HUES6 (cell line): ENCODE results near the gene SMCO2.

Experiments used
- H3K27ac ChIP-seq: 2 replicates; pipeline ENCODE4 v1.7.0; 2013; ENCODE audit warnings: low read depth, mild to moderate bottlenecking, low read length, inconsistent platforms
- H3K27me3 ChIP-seq: 2 replicates; pipeline ENCODE4 v1.6.1; 2013; ENCODE audit warnings: low read length; ENCODE audit not compliant: control insufficient read depth, insufficient read depth
- H3K36me3 ChIP-seq: 2 replicates; pipeline ENCODE4 v1.6.1; 2013; ENCODE audit warnings: low read length; ENCODE audit not compliant: control insufficient read depth, insufficient read depth
- H3K4me1 ChIP-seq: 2 replicates; pipeline ENCODE4 v1.6.1; 2013; ENCODE audit warnings: low read length; ENCODE audit not compliant: control insufficient read depth, insufficient read depth
- H3K4me3 ChIP-seq: 2 replicates; pipeline ENCODE4 v1.5.1; 2013; ENCODE audit warnings: low read depth, low read length
- H3K9ac ChIP-seq: one replicate; pipeline ENCODE4 v1.6.1; 2013; ENCODE audit warnings: mild to moderate bottlenecking, low read length
- H3K9me3 ChIP-seq: 2 replicates; pipeline ENCODE4 v1.6.1; 2013; ENCODE audit warnings: low read depth, low read length; ENCODE audit not compliant: control insufficient read depth, insufficient read depth

SMCO2 gene

DNA sequence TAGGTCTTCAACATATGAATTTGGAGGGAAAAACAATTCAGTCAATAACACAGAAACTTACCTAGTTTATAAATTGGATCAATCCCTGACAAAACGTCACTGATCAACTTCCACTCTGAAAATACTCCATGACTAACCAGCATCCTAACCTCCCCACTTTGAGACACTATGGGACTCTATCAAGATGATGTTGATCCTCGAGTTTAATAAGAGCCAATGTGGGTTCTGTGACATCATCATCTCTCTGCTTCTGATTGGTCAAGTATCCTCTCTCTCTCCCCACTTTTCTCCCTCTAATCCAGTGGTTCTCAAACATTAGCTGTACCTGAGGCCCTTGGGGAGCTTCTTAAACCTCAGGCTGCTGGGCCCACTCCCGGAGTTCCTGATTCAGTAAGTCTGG lies at the start of gene SMCO2:
Gene SMCO2, plus strand, starts transcription at position 301 of the 400 bp plus-strand sequence. CDS start 23,896 bp downstream, outside the sequence.
- no peak within 1 kb of the TSS for H3K9ac ChIP-seq
- H3K4me3 ChIP-seq = no peak within 1 kb of the TSS
- no peaks in the 10 kb centered on the region for H3K27me3 ChIP-seq
- no peaks in the 10 kb centered on the region for H3K4me1 ChIP-seq
- H3K27ac ChIP-seq = no peak within 1 kb of the TSS
- H3K36me3 ChIP-seq = no peaks in the 10 kb centered on the region
- H3K9me3 ChIP-seq = 0 out of 2 replicates have a peak, but pooled peaks cover 3% of the 10 kb centered on the region

DNA sequence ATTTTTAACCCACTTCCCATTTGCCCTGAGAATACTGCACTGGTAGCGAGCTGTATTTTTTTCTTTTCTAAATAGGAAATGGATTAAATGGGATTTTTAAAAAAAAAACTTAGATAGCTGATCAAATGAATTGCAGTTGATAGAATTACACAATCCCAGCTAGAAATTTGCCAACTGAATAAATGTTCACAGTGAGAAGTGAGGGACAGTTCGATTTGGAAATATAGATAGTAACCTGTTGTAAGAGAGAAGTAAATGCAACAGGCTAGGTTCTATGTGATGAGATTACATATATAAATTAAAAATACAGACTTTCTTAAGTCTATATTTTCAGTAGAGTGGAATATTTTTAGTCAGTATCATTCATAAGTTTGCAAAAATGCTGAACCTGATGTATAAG lies 48.1 kb upstream of the SMCO2 start:
- Histone ChIP-seq H3K4me1 (no peaks in the 10 kb centered on the region), H3K4me3 (no peak overlapping the region), H3K27me3 (no peaks in the 10 kb centered on the region), H3K9me3 (no peaks in the 10 kb centered on the region), H3K27ac (no peak overlapping the region), H3K36me3 (peaks cover 11% of the 10 kb centered on the region; the same call in 1 of the 2 replicates), H3K9ac (no peak overlapping the region)

DNA sequence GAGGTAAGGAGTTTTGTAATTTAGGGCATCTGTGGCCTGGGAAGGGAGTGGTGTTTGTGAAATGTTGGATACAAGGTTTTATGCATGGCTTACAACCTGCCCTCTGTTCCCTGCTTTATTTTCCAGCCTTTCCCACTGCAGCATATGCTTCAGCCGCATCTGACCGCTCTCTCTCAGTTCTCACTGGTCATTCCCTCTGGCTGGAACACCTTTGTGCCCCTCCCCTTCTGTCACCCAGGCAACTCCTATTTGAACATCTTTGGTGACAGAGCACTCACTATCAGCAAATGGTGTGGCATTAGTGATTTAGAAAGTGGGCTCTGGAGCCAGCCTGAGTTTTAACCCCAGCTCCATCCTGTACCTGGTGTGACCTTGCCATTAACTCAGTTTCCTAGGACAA lies 47.5 kb upstream of the SMCO2 start:
- Histone ChIP-seq H3K36me3 (peaks cover 17% of the 10 kb centered on the region; the same call in 1 of the 2 replicates), H3K9ac (no peak overlapping the region), H3K4me1 (no peaks in the 10 kb centered on the region), H3K27ac (no peak overlapping the region), H3K27me3 (no peaks in the 10 kb centered on the region), H3K9me3 (peaks cover 3% of the 10 kb centered on the region; the same call in 1 of the 2 replicates), H3K4me3 (no peak overlapping the region)

DNA sequence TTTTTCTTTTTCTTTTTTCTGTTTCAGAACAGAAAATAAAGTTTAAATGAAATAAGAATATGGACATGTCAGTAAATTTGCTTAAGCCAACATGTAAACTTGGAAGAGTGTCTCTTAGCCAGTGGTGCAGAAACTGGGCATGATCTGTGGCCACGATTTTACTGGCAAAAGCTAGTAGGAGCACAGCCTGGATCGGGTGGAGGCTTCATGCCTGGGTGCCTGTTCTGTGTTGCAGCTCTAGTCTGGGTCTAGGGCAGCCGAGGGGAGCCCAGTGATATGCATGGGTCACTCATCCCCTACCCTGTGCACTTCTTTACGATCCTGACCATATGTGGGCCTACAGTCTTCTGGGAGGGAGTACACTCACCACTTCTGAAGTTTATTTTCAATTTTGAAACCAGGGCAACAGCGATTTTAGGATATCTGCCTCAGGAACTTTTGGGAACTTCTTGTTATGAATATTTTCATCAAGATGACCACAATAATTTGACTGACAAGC lies 45.6 kb upstream of the SMCO2 start:
- Histone ChIP-seq H3K4me1 (no peaks in the 10 kb centered on the region), H3K27me3 (no peaks in the 10 kb centered on the region), H3K9me3 (peaks cover 10% of the 10 kb centered on the region), H3K36me3 (peaks cover 24% of the 10 kb centered on the region), H3K4me3 (no peak overlapping the region), H3K27ac (no peak overlapping the region), H3K9ac (no peak overlapping the region)

DNA sequence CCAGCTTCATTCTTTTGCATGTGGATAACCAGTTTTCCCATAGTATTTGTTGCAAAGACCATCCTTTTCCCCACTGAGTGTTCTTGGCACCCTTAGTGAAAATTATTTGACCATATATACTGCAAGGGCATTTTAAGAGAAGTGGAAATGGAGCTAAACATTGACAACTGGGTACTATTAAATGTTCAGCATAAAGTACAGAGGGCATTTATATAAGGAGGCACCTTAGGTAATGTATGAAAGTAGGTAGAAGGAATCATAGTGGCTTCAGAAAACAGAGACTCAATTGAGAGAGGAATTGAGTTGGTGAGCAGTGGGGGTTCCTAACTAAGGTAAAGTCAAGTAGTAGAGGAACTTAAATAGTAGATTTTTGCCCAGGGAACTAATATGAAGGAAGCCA lies 34.5 kb upstream of the SMCO2 start:
- H3K27me3 ChIP-seq = no peaks in the 10 kb centered on the region
- no peak overlapping the region for H3K4me3 ChIP-seq
- no peaks in the 10 kb centered on the region for H3K9me3 ChIP-seq
- H3K36me3 ChIP-seq = peaks cover 4% of the 10 kb centered on the region
- H3K9ac ChIP-seq = no peak overlapping the region
- H3K27ac ChIP-seq = no peak overlapping the region
- H3K4me1 ChIP-seq = no peaks in the 10 kb centered on the region

DNA sequence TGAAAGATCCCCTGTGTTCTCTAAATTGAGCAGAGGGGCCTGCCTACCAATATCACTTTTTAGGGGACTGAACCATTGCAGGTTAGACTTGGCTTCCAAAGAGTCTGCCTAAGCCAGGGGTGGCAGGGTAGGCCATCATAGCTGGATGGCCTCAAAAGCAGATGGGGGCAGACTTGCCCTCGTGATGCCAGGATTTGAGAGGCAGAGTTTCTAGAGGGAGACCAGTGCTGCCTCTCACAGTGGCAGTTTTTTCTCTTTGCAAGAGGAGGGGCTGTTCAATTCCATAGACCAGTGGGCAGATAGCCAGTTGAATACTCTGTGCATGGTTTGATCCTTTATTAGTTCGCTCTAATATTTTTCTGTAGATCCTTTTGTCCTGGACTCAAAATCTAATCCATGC lies 23.8 kb upstream of the SMCO2 start:
- peaks cover 7% of the 10 kb centered on the region; the same call in 1 of the 2 replicates for H3K36me3 ChIP-seq
- no peak overlapping the region for H3K9ac ChIP-seq
- H3K4me1 ChIP-seq = no peaks in the 10 kb centered on the region; the same call in 1 of the 2 replicates

DNA sequence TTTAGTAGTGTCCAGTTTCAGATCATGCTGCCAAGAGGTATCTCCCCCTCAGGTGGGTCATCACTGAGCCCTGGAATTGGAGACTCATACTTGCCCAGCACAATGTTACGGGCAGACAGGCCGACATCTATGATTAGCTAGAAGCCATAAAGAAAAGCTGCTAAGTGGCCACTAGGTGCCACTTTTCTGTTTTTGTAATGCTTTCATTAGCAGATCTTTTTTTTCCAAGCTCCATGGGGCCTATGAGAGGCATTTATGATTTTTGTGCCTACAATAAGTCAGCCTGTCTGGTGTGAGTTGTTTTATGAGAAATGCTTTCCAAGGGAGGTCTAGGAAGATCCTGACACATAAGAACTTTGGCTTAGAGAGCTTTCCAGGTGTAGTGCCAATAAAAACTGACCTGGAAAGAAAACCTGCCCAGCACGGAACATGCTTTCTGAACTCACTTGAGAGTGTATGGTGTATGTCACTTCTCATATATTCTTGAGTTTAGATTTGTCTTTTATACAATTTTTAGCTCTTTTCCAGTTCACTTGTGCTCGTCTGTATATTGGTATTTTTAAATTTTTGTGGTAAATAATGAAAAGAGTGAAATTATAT lies 21.8 kb upstream of the SMCO2 start:
- no peak overlapping the region for H3K27ac ChIP-seq
- H3K9ac ChIP-seq = no peak overlapping the region
- no peaks in the 10 kb centered on the region for H3K27me3 ChIP-seq
- H3K4me3 ChIP-seq = no peak overlapping the region
- H3K9me3 ChIP-seq = no peaks in the 10 kb centered on the region
- H3K36me3 ChIP-seq = no peaks in the 10 kb centered on the region
- H3K4me1 ChIP-seq = peaks cover 4% of the 10 kb centered on the region; the same call in 1 of the 2 replicates

More for the DNA sequence above, 23.8 kb upstream of the SMCO2 start:
- no peaks in the 10 kb centered on the region for H3K9me3 ChIP-seq
- no peak overlapping the region for H3K27ac ChIP-seq
- H3K27me3 ChIP-seq = no peaks in the 10 kb centered on the region
- H3K4me3 ChIP-seq = no peak overlapping the region

DNA sequence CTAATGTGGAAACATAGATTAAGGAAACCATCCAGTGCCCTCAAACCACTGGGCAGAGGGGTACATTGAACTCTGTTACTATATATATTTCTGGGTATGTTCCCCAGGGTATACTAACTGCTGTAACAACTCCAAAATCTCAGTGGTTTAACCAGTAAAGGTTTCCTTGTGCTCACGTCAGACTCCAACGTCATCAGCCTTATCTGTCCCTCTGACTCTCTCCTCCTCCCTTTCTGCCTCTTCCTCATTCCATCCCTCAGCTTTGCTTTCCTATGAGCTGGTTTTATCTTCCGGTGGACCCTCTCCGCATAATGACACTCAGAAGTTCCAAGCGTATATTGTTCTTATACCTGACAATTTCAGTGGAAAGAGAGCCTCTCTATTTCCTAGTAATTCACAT lies 21.2 kb upstream of the SMCO2 start:
- H3K4me1 ChIP-seq = peaks cover 4% of the 10 kb centered on the region; the same call in 1 of the 2 replicates
- no peaks in the 10 kb centered on the region for H3K9me3 ChIP-seq
- no peaks in the 10 kb centered on the region for H3K36me3 ChIP-seq
- no peak overlapping the region for H3K27ac ChIP-seq
- no peaks in the 10 kb centered on the region for H3K27me3 ChIP-seq
- no peak overlapping the region for H3K9ac ChIP-seq
- no peak overlapping the region for H3K4me3 ChIP-seq

DNA sequence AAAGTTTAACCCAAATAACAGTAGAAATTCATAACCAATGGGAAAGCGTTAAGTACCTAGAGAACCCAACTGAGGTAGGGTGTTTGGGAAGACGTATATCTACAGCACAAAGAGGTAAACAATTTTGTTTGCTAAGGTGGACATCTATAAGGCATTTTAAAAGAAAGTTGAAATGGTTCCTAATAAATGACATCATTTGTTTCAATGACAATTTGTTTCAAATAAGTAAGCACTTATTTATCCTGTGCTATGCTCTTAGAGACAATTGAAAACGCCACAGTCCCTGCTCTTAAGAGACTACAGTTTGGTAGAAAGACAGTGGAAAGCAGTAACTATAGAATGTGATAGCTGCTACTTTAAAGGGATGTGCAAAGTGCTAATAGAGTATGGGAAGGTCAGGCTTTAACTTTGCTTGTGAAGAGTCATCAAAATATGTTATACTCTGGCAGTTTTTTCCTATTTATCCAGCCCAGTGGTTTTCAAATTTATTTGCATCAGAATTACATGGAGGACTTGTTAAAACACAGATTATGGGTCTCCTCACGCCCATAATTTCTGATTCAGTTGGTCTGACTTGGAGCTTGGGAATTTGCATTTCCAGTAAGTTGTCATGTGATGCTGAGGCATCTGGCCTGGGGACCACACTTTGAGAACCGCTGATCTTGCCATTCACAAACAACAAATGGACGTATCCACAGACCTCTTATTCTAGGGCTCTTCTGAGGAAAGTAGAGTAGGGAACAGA lies 19.6 kb upstream of the SMCO2 start:
- no peaks in the 10 kb centered on the region for H3K36me3 ChIP-seq
- peaks cover 4% of the 10 kb centered on the region; the same call in 1 of the 2 replicates for H3K4me1 ChIP-seq
- no peak overlapping the region for H3K9ac ChIP-seq
- H3K27me3 ChIP-seq = no peaks in the 10 kb centered on the region
- H3K4me3 ChIP-seq = no peak overlapping the region
- no peaks in the 10 kb centered on the region for H3K9me3 ChIP-seq
- H3K27ac ChIP-seq = no peak overlapping the region

DNA sequence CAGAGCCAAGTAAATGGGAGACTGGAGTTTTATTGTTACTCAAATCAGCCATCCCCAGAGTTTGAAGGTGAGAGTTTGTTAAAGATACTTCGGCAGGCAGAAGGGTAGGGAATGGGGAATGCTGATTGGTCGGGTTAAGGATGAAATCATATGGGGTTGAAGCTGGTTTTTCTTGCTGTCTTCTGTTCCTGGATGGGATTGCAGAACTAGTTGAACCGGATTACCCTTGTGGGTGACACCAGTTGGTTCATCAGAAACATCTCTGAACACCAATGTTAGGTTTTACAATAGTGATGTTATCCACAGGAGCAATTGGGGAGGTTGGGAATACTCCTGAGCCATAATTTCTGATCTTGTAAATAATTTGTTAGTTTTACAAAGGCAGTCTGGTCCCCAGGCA lies 18.7 kb upstream of the SMCO2 start:
- Histone ChIP-seq H3K36me3 (no peaks in the 10 kb centered on the region), H3K27ac (no peak overlapping the region), H3K27me3 (no peaks in the 10 kb centered on the region), H3K4me3 (no peak overlapping the region), H3K9ac (no peak overlapping the region), H3K4me1 (peaks cover 4% of the 10 kb centered on the region; the same call in 1 of the 2 replicates), H3K9me3 (no peaks in the 10 kb centered on the region)

DNA sequence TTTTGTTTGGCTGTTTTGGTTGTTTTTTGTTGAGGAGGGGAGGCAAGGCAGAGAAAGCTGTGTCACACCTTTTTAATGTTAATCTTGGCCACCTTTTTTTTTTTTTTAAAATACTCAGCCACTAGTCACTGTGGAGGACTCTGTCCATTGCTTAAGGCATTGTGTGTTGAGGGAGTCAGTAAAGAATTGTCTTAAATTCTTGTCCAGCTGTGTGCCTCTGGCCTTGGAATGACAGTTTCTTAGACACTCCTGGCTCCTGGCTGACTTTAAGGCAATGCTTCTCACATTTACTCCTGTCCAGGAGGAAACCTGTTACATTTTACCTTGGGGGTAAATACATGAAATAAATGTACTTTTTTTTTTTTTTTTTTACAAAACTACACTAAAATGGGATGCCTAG lies 18.1 kb upstream of the SMCO2 start:
- Histone ChIP-seq H3K27ac (no peak overlapping the region), H3K27me3 (no peaks in the 10 kb centered on the region), H3K9me3 (no peaks in the 10 kb centered on the region), H3K9ac (no peak overlapping the region), H3K4me1 (peaks cover 4% of the 10 kb centered on the region; the same call in 1 of the 2 replicates), H3K36me3 (no peaks in the 10 kb centered on the region), H3K4me3 (no peak overlapping the region)
